ENCODE measurements around the gene CENPU. TPM values are rescaled to one million over a fixed set of nuclear protein-coding genes. Genes with fewer than 3 reads are reported as not detected.
"Not testable (repeated sequence)": the region's sequence is repeated elsewhere in the genome, so short reads cannot be mapped to it uniquely, and the experiment has no call there.

CENPU gene
- total RNA-seq, 1 donor from 2014 or later = 2.2 TPM

GRCh38 chr4:184668096-184668495, 65.8 kb downstream of the CENPU start:
- no peaks in the 10 kb centered on the region for H3K9me3 ChIP-seq
- H3K27me3 ChIP-seq (ENCODE audit: low read depth) = no peaks in the 10 kb centered on the region
- H3K36me3 ChIP-seq = peaks cover 49% of the 10 kb centered on the region
- ATAC-seq = peak in 1 of 2 donors; percentile 13
- no peak overlapping the region for H3K4me3 ChIP-seq
- TF ChIP-seq, protein P1, sequence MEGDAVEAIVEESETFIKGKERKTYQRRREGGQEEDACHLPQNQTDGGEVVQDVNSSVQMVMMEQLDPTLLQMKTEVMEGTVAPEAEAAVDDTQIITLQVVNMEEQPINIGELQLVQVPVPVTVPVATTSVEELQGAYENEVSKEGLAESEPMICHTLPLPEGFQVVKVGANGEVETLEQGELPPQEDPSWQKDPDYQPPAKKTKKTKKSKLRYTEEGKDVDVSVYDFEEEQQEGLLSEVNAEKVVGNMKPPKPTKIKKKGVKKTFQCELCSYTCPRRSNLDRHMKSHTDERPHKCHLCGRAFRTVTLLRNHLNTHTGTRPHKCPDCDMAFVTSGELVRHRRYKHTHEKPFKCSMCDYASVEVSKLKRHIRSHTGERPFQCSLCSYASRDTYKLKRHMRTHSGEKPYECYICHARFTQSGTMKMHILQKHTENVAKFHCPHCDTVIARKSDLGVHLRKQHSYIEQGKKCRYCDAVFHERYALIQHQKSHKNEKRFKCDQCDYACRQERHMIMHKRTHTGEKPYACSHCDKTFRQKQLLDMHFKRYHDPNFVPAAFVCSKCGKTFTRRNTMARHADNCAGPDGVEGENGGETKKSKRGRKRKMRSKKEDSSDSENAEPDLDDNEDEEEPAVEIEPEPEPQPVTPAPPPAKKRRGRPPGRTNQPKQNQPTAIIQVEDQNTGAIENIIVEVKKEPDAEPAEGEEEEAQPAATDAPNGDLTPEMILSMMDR (IDR thresholded peaks at IDR 0.05) = no peak
- intact Hi-C loops (cut with DNase I) = no loop called here
- no peak for DNase-seq
- H3K27ac ChIP-seq = peak overlapping the region; percentile 54
- peaks cover 8% of the 10 kb centered on the region for H3K4me1 ChIP-seq

- H3K36me3 ChIP-seq = peaks cover 37% of the 10 kb centered on the region
- no peaks in the 10 kb centered on the region for H3K27me3 ChIP-seq (ENCODE audit: low read depth)
- H3K4me3 ChIP-seq = no peak overlapping the region
- no peak overlapping the region for H3K27ac ChIP-seq
- no peak for DNase-seq
- peaks cover 8% of the 10 kb centered on the region for H3K4me1 ChIP-seq
- intact Hi-C loops (cut with DNase I) = no loop called here
- H3K9me3 ChIP-seq = no peaks in the 10 kb centered on the region
- no peak for ATAC-seq
- TF ChIP-seq, protein P1 (IDR thresholded peaks at IDR 0.05) = no peak
Measured at GRCh38 chr4:184666670-184667069, 67.2 kb downstream of the CENPU start.

DNA sequence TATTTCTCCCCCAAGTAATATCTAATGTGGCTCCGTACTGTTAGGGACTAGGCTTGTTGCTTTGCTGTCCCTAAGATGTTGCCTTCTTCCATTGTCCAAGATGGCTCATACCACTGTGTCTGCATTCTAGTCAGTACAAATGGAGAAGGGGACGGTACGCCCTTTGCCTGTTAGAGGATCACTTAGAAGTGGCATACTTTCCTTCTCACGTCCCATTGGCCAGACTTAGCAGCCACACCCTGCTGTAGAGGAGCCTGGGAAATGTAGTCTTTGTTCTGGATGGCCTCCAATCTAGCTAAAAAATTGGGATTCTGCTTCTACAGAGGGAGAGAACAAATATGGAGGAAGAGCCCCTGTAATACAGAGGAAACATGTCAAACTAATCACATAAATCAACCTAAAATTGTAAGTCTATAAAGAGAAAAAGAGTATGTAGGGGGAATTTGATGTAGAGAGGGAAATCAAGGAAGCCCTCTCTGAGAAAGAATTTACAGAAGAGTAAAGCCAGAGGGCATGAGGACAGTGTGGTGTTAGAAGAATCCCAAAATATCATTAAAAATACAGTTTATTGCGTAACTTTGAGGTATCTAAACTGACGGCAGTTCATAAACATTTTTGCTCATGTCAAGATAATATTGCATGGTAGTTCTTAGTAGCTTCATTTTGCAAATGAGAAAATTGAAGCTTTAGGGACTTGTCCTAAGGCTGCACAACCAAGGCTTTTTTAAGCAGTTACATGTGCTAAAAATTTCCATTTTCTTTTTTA, 69.3 kb downstream of the CENPU start:
- TF ChIP-seq, protein P1 (IDR thresholded peaks at IDR 0.05) = no peak
- peaks cover 39% of the 10 kb centered on the region for H3K36me3 ChIP-seq
- H3K27ac ChIP-seq = no peak overlapping the region
- peaks cover 8% of the 10 kb centered on the region for H3K4me1 ChIP-seq
- peak; percentile 56 to 68 for ATAC-seq
- no peak overlapping the region for H3K4me3 ChIP-seq
- intact Hi-C loops (cut with DNase I) = no loop called here
- no peaks in the 10 kb centered on the region for H3K27me3 ChIP-seq (ENCODE audit: low read depth)
- DNase-seq = no peak
- H3K9me3 ChIP-seq = no peaks in the 10 kb centered on the region

- Histone ChIP-seq H3K4me3 (no peak overlapping the region), H3K9me3 (no peaks in the 10 kb centered on the region), H3K36me3 (peaks cover 31% of the 10 kb centered on the region), H3K27me3 (ENCODE audit: low read depth) (no peaks in the 10 kb centered on the region), H3K4me1 (no peaks in the 10 kb centered on the region), H3K27ac (no peak overlapping the region)
- TF ChIP-seq, protein P1 (IDR thresholded peaks at IDR 0.05) = no peak
- ATAC-seq (no peak), DNase-seq (no peak)
- intact Hi-C loops (cut with DNase I) = no loop called here
Measured at GRCh38 chr4:184662236-184662635, 71.7 kb downstream of the CENPU start.

DNA sequence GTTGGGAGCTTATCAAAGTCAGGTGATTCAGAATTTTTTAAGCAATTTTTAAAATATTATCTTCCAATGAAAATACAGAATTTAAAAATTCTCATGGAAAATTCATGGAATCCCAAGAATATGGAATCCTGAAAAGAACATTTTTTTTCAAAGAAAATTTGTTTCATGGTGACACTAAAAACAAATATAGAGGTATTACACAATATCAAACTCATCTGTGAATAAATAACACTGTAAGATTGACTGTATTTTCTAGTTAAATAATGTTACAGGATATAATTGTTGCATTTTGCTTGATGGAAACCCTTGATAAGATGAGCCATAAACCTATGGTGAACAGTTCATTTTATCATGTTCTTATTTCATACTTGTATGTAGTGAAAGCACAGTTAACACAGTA, 72.9 kb downstream of the CENPU start:
- H3K4me3 ChIP-seq = no peak overlapping the region
- ATAC-seq (no peak), DNase-seq (no peak)
- TF ChIP-seq, protein P1 (IDR thresholded peaks at IDR 0.05) = no peak
- no peaks in the 10 kb centered on the region for H3K9me3 ChIP-seq
- intact Hi-C loops (cut with DNase I) = no loop called here
- no peaks in the 10 kb centered on the region for H3K4me1 ChIP-seq
- no peak overlapping the region for H3K27ac ChIP-seq
- H3K36me3 ChIP-seq = peaks cover 27% of the 10 kb centered on the region
- no peaks in the 10 kb centered on the region for H3K27me3 ChIP-seq (ENCODE audit: low read depth)

- H3K27ac ChIP-seq; ATAC-seq; intact Hi-C loops (cut with DNase I): not testable (repeated sequence)
Measured at GRCh38 chr4:184657820-184658219, 76.1 kb downstream of the CENPU start.

More at GRCh38 chr4:184657820-184658219, 76.1 kb downstream of the CENPU start:
- H3K9me3 ChIP-seq; H3K4me1 ChIP-seq; DNase-seq; H3K27me3 ChIP-seq (ENCODE audit: low read depth); H3K4me3 ChIP-seq: not testable (repeated sequence)
- H3K36me3 ChIP-seq = peaks cover 23% of the 10 kb centered on the region
